ENCODE measurements around the gene PSAPL1.

Gene PSAPL1

DNA sequence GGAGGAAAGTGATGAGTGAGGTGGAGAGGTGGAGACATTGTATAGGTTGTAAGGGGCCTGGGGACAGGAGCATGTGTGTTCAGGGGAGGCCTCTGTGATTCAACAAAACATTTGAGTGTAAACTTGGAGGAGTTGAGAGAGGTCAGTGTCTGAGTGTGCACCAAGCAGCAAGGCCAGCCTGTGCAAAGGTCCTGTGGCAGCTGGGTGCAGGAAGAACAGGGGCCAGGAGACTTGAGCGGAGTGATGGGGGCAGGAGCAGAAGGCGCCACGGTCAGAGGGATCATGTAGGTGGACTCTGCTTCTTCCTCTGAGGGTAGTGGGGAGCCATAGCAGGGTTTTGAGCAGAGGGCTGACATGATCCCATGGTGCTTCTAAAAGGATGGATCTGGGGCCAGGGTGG is 9.6 kb upstream of the PSAPL1 start:
- no peak for TF ChIP-seq CTCF (IDR thresholded peaks at IDR 0.05; ENCODE audit: control insufficient read depth, extremely low read depth, insufficient read depth)
- H3K4me3 ChIP-seq (ENCODE audit: low read depth, low read length): no peak overlapping the region
- DNase-seq (ENCODE audit: low read depth): no peak

GRCh38 chr4:7442574-7443162 is 7.9 kb upstream of the PSAPL1 start:
- no peak overlapping the region for H3K4me3 ChIP-seq (ENCODE audit: low read depth, low read length)
- no peak for TF ChIP-seq CTCF (IDR thresholded peaks at IDR 0.05; ENCODE audit: control insufficient read depth, extremely low read depth, insufficient read depth)
- DNase-seq (ENCODE audit: low read depth): no peak

DNA sequence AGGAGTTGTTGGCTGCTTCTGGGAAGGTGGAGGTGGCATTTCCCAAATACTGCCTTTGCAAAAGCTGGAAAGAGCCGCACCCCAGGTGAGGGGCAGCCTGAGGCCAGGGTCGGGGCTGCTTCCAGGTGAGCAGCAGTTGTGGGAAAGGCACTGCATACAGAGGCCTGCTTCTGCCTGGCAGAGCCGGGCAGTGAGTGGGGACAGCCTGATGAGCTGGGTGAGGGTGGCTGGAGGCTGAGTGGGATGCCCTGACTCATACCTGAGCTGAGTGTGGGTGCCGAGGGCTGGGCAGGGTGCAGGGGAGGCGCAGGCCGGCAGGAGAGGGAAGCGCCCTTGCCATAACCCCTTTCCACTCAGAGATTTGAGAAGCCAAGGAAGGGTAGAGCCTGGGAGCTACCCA is 6.5 kb upstream of the PSAPL1 start:
- no peak for TF ChIP-seq CTCF (IDR thresholded peaks at IDR 0.05; ENCODE audit: control insufficient read depth, extremely low read depth, insufficient read depth)
- H3K4me3 ChIP-seq (ENCODE audit: low read depth, low read length): no peak overlapping the region
- DNase-seq (ENCODE audit: low read depth): no peak

DNA sequence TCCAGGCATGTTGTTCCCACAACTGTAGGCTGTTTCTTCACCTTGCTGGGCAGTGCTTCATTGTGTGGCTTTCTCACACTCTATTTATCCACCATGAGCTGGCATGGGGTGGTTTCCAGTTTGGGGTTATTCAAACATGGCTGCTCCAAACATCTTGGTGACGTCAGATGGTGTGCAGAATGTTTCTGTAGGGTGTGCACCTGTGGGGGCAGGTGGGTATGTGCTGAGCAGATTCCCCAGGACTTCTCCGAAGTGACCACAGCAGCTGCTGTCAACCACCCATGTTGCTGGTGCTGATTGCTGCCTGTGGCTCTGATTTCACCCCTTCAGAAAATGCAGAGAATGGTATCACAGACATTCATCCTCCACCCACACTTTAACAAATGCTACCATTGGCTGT is 5.0 kb upstream of the PSAPL1 start:
- no peak for DNase-seq (ENCODE audit: low read depth)
- TF ChIP-seq CTCF (IDR thresholded peaks at IDR 0.05; ENCODE audit: control insufficient read depth, extremely low read depth, insufficient read depth): no peak
- H3K4me3 ChIP-seq (ENCODE audit: low read depth, low read length): no peak overlapping the region

GRCh38 chr4:7436256-7436655 is 1.5 kb upstream of the PSAPL1 start:
- TF ChIP-seq CTCF (IDR thresholded peaks at IDR 0.05; ENCODE audit: control insufficient read depth, extremely low read depth, insufficient read depth): no peak
- H3K4me3 ChIP-seq (ENCODE audit: low read depth, low read length): no peak overlapping the region
- no peak for DNase-seq (ENCODE audit: low read depth)

DNA sequence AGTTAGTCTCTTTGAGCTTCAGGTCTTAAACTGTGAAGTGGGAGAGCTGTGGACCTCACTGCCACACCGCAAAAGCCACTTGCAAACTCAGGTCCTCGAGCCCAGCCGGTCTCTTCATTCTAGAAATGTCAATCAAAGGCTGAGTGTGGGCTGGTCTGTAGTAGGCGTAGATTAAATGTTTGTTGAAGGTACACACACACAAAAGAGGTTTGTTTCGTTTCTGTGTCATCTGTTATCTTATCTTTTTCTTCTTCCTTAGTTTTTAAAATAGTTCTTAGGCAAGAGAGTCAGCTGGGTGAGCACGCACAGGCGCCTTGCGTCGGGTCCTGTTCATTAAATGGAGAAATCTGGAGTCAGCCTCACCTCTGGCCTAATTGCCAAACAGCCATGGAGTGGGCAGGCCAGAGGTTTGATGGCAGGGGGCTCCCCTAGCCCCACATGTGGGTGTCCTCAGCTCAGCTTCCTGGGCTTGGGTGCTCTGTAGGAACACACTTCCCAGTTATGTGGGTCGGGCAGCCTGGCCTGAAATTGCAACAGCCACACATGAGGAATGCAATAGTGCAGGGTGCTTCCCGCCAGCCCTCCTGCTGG is 836 bp upstream of the PSAPL1 start:
- no peak overlapping the region for H3K4me3 ChIP-seq (ENCODE audit: low read depth, low read length)
- TF ChIP-seq CTCF (IDR thresholded peaks at IDR 0.05; ENCODE audit: control insufficient read depth, extremely low read depth, insufficient read depth): no peak
- no peak for DNase-seq (ENCODE audit: low read depth)

All from LNCaP clone FGC (cell line).